Transverse colon (tissue), 4 donors: Measurements from ENCODE around the gene CIROP. TPM values are rescaled to one million over a fixed set of nuclear protein-coding genes. Genes with fewer than 3 reads are reported as not detected.

Experiments
- DNase-seq: peaks from one replicate; pipeline ENCODE4 v3.0.0-alpha.2; 2019
- H3K27ac ChIP-seq, 4 donors: fragments of 200-600 bp; sonication (generic); 2 replicates each; pipeline ENCODE4 v1.5.1; 2016 to 2018; ENCODE audit warnings: inconsistent platforms in 4 of 4
- H3K27me3 ChIP-seq: fragments of 200-600 bp; sonication (generic); 2 replicates; pipeline ENCODE4 v1.5.1; 2017; ENCODE audit warnings: inconsistent platforms
- H3K36me3 ChIP-seq, 4 donors: fragments of 200-600 bp; sonication (generic); 2 replicates each; pipeline ENCODE4 v1.5.1; 2017 to 2019; ENCODE audit warnings: inconsistent platforms in 4 of 4
- H3K4me1 ChIP-seq, 4 donors: fragments of 200-600 bp; sonication (generic); 2 replicates each; pipeline ENCODE4 v1.5.1; 2017 to 2020; ENCODE audit warnings: inconsistent platforms in 4 of 4
- H3K4me3 ChIP-seq, 4 donors: fragments of 200-600 bp; sonication (generic); 1 replicate in 1 of 4; 2 replicates in 3 of 4; pipeline versions ENCODE4 v1.5.1 to v1.6.1; 2017 to 2019; ENCODE audit warnings: inconsistent platforms in 4 of 4
- H3K9me3 ChIP-seq, 2 donors: fragments of 200-600 bp; sonication (generic); 2 replicates each; pipeline ENCODE4 v1.5.1; 2017 to 2019; ENCODE audit warnings: inconsistent platforms in 2 of 2
- EP300 ChIP-seq: sonication (generic); formaldehyde crosslinking; IDR thresholded peaks from one replicate; pipeline ENCODE4 v1.6.1; 2017; ENCODE audit warnings: antibody characterized with exemption, low read depth
- POLR2A ChIP-seq: fragments of 450-650 bp; IDR thresholded peaks from one replicate; pipeline ENCODE4 v1.6.1; 2016; ENCODE audit warnings: antibody characterized with exemption, mild to moderate bottlenecking, moderate library complexity
- POLR2AphosphoS5 ChIP-seq, 3 donors: sonication (generic); formaldehyde crosslinking; IDR thresholded peaks; one replicate each; pipeline ENCODE4 v1.6.1; 2016; ENCODE audit warnings: antibody characterized with exemption in 3 of 3
- WGBS, 2 donors: methylation state at CpG; one replicate each; pipeline ENCODE4 v1.1.5; 2018; ENCODE audit warnings: low coverage in 1 of 2; 5-methylcytosine and 5-hydroxymethylcytosine counted together
- in situ Hi-C, 4 donors: fragments of 200-750 bp; cut with MboI; loops; one replicate each; pipeline versions ENCODE4 v1.15.0 to v1.15.1; 2017; ENCODE audit warnings: low sequenced_read_pairs in 3 of 4, low pct_ligation_motif_present in 1 of 4, low pct_unique_long_range_greater_than_20kb in 1 of 4
- intact Hi-C: fragments of 100-400 bp; cut with DNase I; formaldehyde crosslinking; loops from one replicate; pipeline ENCODE4 v1.15.1; 2023; ENCODE audit warnings: low total_unique reads
- total RNA-seq, 4 donors: library from RNA; depleted of rRNA; stranded (reverse); fragments of >200 nt; gene quantifications; one replicate each; pipeline ENCODE4 v1.1.0, GENCODE V29; 2016
- TF ChIP-seq, protein P1 (sequence below), 5 experiments: fragments of 200-600 bp in 3 of 5; fragments of 450-650 bp in 2 of 5; sonication (generic) in 3 of 5; IDR thresholded peaks; 1 replicate in 2 of 5; 2 replicates in 3 of 5; pipeline ENCODE4 v1.5.1; 2016 to 2017; ENCODE audit warnings: antibody characterized with exemption in 5 of 5, inconsistent platforms in 3 of 5, mild to moderate bottlenecking in 2 of 5, moderate library complexity in 1 of 5

CIROP gene
- total RNA-seq, 4 donors from 2014 or later, result not detected

GRCh38 chr14:23055621-23056144 lies 49.1 kb downstream of the CIROP start:
- Histone ChIP-seq H3K27ac (no peak overlapping the region), H3K9me3 (no peaks in the 10 kb centered on the region), H3K27me3 (no peaks in the 10 kb centered on the region), H3K4me3 (no peak overlapping the region), H3K36me3 (peaks cover 0 to 15% (median 7%) of the 10 kb centered on the region in 4 donors), H3K4me1 (peaks cover 10 to 26% (median 17%) of the 10 kb centered on the region in 4 donors)
- 61% methylated on average over 3 of the region's 6 CpGs; no CpG with 5 or more reads in 1 of the 2 donors for WGBS, 2 donors
- intact Hi-C loops (no loop called here), in situ Hi-C loops (no loop called here)
- TF ChIP-seq POLR2A (no peak), EP300 (no peak), POLR2AphosphoS5 (IDR thresholded peaks at IDR 0.05) (no peak)
- TF ChIP-seq, protein P1, sequence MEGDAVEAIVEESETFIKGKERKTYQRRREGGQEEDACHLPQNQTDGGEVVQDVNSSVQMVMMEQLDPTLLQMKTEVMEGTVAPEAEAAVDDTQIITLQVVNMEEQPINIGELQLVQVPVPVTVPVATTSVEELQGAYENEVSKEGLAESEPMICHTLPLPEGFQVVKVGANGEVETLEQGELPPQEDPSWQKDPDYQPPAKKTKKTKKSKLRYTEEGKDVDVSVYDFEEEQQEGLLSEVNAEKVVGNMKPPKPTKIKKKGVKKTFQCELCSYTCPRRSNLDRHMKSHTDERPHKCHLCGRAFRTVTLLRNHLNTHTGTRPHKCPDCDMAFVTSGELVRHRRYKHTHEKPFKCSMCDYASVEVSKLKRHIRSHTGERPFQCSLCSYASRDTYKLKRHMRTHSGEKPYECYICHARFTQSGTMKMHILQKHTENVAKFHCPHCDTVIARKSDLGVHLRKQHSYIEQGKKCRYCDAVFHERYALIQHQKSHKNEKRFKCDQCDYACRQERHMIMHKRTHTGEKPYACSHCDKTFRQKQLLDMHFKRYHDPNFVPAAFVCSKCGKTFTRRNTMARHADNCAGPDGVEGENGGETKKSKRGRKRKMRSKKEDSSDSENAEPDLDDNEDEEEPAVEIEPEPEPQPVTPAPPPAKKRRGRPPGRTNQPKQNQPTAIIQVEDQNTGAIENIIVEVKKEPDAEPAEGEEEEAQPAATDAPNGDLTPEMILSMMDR (IDR thresholded peaks at IDR 0.05), result no peak
- DNase-seq, result no peak

- Histone ChIP-seq H3K4me1 (peaks cover 10 to 26% (median 17%) of the 10 kb centered on the region in 4 donors), H3K27me3 (no peaks in the 10 kb centered on the region), H3K4me3 (no peak overlapping the region), H3K36me3 (peaks cover 0 to 10% (median 5%) of the 10 kb centered on the region in 4 donors), H3K27ac (no peak overlapping the region), H3K9me3 (no peaks in the 10 kb centered on the region)
- 94 to 98% methylated on average over 7 to 12 of the region's 12 CpGs for WGBS, 2 donors
- DNase-seq, result no peak
- intact Hi-C loops (no loop called here), in situ Hi-C loops (no loop called here)
- TF ChIP-seq EP300, result no peak
- no peak for TF ChIP-seq POLR2AphosphoS5 (IDR thresholded peaks at IDR 0.05)
- TF ChIP-seq POLR2A, result no peak
- TF ChIP-seq, protein P1 (IDR thresholded peaks at IDR 0.05), result no peak
These were observed 49.6 kb downstream of the CIROP start for GRCh38 chr14:23055147-23055550.

DNA sequence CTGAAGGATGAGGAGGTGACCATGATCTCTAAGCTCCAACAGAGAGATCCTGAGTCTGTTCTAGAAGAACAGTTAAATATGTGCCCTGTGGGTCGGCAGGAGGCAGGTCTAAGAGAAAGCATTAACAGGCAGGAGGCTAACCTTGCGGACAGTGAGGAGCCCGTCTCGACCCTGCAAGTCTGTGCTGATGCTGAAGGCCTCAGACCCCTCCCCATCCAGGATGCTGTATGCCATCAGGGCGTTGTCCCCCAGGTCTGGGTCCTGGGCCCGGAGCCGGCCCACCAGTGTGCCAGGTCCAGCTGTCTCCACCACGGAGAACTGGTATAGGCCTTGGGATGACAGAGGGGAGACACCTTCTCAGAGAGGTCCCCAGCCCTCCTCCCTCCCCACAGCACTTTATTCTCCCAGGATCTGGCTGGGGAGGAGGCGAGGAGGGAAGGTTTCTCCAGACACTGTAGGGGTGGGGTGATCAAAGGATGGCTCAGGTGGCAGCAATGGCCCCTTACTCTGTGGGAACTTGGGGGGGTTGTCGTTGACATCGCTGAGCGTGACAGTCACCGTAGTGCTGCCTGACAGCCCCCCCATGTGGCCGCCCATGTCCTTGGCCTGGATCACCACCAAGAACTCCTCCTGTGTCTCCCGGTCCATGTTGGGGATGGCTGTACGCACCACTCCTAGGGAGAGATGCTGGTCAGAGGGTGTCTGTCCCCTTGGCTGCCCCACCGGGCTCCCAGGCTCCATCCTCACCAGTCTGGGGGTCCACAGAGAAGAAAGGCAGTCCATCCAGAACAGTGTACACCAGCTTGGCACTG lies 50.6 kb downstream of the CIROP start:
- in situ Hi-C loops (loop anchor here in 3 of 4 donors (5.0 kb wide), 2 partner anchors 62 to 67 kb away; no protein-coding TSS in a partner anchor), intact Hi-C loops (no loop called here)
- Histone ChIP-seq H3K4me3 (no peak overlapping the region), H3K36me3 (peaks cover 0 to 4% (median under 1%) of the 10 kb centered on the region in 4 donors), H3K27ac (no peak overlapping the region), H3K9me3 (no peaks in the 10 kb centered on the region), H3K27me3 (no peaks in the 10 kb centered on the region), H3K4me1 (peaks cover 10 to 26% (median 17%) of the 10 kb centered on the region in 4 donors)
- 77% methylated on average over 16 of the region's 17 CpGs; no CpG with 5 or more reads in 1 of the 2 donors for WGBS, 2 donors
- DNase-seq, result no peak
- TF ChIP-seq EP300, result no peak
- no peak for TF ChIP-seq POLR2AphosphoS5 (IDR thresholded peaks at IDR 0.05)
- no peak for TF ChIP-seq POLR2A
- TF ChIP-seq, protein P1 (IDR thresholded peaks at IDR 0.05), result no peak

DNA sequence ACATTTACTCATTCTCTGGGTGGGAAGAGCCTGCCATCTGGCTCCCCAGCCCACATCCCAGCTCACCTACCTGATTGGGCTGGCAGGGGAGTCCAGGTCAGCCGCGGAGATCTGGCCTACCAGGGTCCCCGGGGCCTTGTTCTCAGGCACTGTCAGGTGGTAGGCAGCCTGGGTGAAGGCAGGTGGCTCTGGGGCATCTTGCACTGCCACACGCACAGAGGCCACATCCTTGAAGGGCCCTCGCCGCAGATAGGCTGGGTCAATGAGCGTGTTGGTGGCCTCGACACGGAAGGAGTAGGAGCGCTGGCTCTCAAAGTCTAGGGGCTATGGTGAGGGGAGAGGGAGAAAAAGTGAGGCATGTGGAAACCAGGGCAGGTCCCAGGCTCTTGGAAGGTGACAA lies 51.4 kb downstream of the CIROP start:
- no peaks in the 10 kb centered on the region for H3K27me3 ChIP-seq
- no peaks in the 10 kb centered on the region for H3K36me3 ChIP-seq
- in situ Hi-C loops, result loop anchor here in 3 of 4 donors (5.0 kb wide), 2 partner anchors 61 to 66 kb away; no protein-coding TSS in a partner anchor
- intact Hi-C loops, result no loop called here
- TF ChIP-seq POLR2AphosphoS5 (IDR thresholded peaks at IDR 0.05), result no peak
- no peak for DNase-seq
- H3K27ac ChIP-seq, result no peak overlapping the region
- peaks cover 10 to 26% (median 17%) of the 10 kb centered on the region in 4 donors for H3K4me1 ChIP-seq
- H3K4me3 ChIP-seq, result no peak overlapping the region
- 97% methylated on average over 10 of the region's 10 CpGs; no CpG with 5 or more reads in 1 of the 2 donors for WGBS, 2 donors
- no peaks in the 10 kb centered on the region for H3K9me3 ChIP-seq
